K562 (cell line): ENCODE data around the gene SPECC1L.

Experiments
- EP300 ChIP-seq: IDR thresholded peaks from 2 replicates; pipeline ENCODE4 v1.6.1; 2012; ENCODE audit warnings: low read length, improper control_type of control experiment
- FOXA3 ChIP-seq, 2 experiments: fragments of 450-650 bp in 1 of 2; sonication (generic) in 1 of 2; formaldehyde crosslinking; IDR thresholded peaks in 1 of 2; conservative IDR thresholded peaks in 1 of 2; 2 replicates each; pipeline versions ENCODE4 v1.4.0 to v1.8.0; 2020 to 2022; ENCODE audit warnings: mild to moderate bottlenecking in 2 of 2, missing genetic modification reagents in 1 of 2
- NELFE ChIP-seq: IDR thresholded peaks from 2 replicates; pipeline ENCODE4 v1.6.1; 2011; ENCODE audit warnings: mild to moderate bottlenecking; ENCODE audit not compliant: insufficient read depth, insufficient read length
- POLR2A ChIP-seq: fragments of 450-650 bp; conservative IDR thresholded peaks from 2 replicates; pipeline ENCODE4 v1.6.1; 2016
- RAD21 ChIP-seq, 2 experiments: fragments of 250-450 bp in 1 of 2; fragments of 450-650 bp in 1 of 2; sonication (Bioruptor Pico) in 1 of 2; formaldehyde crosslinking in 1 of 2; IDR thresholded peaks in 1 of 2; conservative IDR thresholded peaks in 1 of 2; 2 replicates each; pipeline versions ENCODE4 v1.4.0 to v1.8.0; 2020 to 2022; ENCODE audit warnings: mild to moderate bottlenecking in 2 of 2, moderate library complexity in 1 of 2
- TSC22D4 ChIP-seq: fragments of 450-650 bp; IDR thresholded peaks from 2 replicates; pipeline ENCODE4 v1.6.1; 2016; ENCODE audit warnings: missing genetic modification characterization, missing biosample characterization, control low read depth
- ZFP36 ChIP-seq: fragments of 150-350 bp; IDR thresholded peaks from 2 replicates; pipeline ENCODE4 v1.6.1; 2018; ENCODE audit warnings: low read length, low read depth; ENCODE audit not compliant: partially characterized antibody
- ZNF274 ChIP-seq: IDR thresholded peaks from 2 replicates; pipeline ENCODE4 v1.6.1; 2011; ENCODE audit warnings: low read depth, mild to moderate bottlenecking, low read length, moderate library complexity, borderline replicate concordance

DNA sequence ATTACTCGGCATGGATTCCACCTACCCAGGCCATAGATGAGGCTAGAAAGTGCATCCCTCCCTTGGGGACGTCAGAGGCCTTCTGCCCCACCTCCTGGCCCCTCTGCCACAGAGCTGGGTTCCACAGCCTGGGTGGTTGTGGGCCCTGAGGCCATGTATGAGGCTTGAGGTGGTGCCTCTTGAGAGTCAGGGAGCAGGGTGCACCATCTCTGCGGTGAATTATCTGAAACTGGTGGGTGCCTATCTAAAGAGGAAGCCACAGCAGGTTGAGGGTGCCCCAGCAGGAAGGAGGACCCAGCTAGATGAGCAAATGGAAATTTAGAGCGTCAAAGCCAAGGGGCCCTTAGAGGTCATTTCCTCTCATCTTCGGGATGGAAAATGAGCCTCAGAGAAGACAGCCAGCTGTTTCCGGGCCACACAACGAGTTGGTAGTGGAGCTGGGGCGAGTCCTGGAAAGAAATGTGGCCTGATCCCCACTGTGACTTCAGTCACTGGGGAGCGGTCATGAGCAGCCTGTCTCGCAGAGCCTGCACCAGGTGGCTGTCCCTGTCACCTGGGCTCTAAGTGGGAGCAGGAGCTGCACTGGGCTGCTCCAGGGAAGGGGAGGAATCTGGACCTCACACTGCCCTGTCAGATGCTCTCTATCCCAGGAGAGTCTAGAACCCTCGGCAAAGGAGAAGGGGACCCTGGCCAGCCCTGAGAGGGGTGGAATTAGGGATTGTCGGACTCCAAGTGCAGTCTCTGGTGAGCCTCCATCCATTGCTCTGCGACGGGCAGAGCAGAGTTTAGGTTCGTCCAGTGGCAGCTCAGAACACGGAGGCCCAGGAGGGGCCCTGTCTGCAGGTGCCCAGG is 164.1 kb downstream of the SPECC1L start:
- TF ChIP-seq ZNF274 (no peak), NELFE (no peak), RAD21 (CRISPR knock-in tag; conservative IDR thresholded peaks at IDR 0.05 in 1 of 2, IDR thresholded peaks at IDR 0.05 in 1 of 2) (no peak), POLR2A (no peak), EP300 (no peak), ZFP36 (no peak), FOXA3 (CRISPR knock-in tag; conservative IDR thresholded peaks at IDR 0.05 in 1 of 2, IDR thresholded peaks at IDR 0.05 in 1 of 2) (no peak), TSC22D4 (tag) (no peak)
